ENCODE data around the gene FAM3D.

- no peak for TF ChIP-seq CTCF (tag by site-specific recombination; IDR thresholded peaks at IDR 0.05)
- TF ChIP-seq ZNF747 (tag by site-specific recombination; IDR thresholded peaks at IDR 0.05): no peak
Observed at GRCh38 chr3:58666683-58667082, at the start of gene FAM3D.
